ENCODE measurements around the gene CARD14. TPM values are rescaled to one million over a fixed set of nuclear protein-coding genes. Genes with fewer than 3 reads are reported as not detected.

CARD14 gene
- total RNA-seq, 1 experiment from 2014 or later = 0.09 TPM

DNA sequence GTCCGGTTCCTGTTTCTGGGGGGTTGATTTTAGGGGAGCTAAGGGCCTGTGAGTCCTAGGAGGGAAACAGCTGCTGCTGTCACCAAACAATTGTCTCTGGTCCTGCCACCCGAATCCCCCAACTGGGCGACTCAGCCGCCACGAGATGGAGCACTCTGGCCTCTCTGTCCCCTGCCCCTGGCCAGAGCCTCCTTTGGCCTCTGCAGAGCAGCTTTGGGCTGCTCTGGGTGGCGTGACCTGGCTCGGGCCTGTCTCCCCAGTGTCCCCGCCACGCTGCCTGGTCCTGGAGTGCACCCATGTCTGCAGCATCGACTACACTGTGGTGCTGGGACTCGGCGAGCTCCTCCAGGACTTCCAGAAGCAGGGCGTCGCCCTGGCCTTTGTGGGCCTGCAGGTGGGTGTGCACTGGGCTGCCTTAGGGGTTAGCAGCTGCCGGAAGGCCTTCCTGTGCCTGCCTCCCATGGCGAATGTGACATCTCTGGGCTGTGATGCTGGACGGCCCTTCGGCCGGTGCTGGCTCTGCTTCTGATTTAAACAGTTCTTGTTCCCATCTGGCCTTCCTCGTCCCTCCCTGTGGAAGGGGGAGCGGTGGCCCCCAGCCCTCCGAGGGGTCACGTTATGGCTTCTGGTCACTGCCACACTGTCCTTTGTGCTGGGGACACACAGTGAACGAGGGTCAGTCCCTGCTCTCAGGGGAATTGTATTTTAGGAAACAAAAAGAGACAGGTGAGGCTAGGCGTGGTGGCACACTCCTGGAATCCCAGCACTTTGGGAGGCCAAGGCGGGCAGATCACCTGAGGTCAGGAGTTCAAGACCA, 79.3 kb downstream of the CARD14 start:
- BruUV-seq (replicated peaks) = no TSS peak
- intact Hi-C loops (cut with micrococcal nuclease; ENCODE audit: unreplicated experiment) = no loop called here
- Histone ChIP-seq H3K9me3 (ENCODE audit: low read depth, low read length, poor library complexity, severe bottlenecking) (no peaks in the 10 kb centered on the region), H3K4me3 (ENCODE audit: low read depth, low read length, poor library complexity, severe bottlenecking) (no peak overlapping the region), H3K36me3 (ENCODE audit: insufficient read depth, low read length, poor library complexity, severe bottlenecking) (no peaks in the 10 kb centered on the region), H3K27me3 (replicated peaks; ENCODE audit: insufficient read depth, low read depth, low read length, poor library complexity) (no peaks in the 10 kb centered on the region), H3K27ac (ENCODE audit: low read depth, low read length, poor library complexity, severe bottlenecking) (no peak overlapping the region), H3K4me1 (ENCODE audit: insufficient read depth, low read length, poor library complexity, severe bottlenecking) (no peaks in the 10 kb centered on the region)
- DNase-seq (ENCODE audit: low spot score) = no peak
- TF ChIP-seq, protein P1, sequence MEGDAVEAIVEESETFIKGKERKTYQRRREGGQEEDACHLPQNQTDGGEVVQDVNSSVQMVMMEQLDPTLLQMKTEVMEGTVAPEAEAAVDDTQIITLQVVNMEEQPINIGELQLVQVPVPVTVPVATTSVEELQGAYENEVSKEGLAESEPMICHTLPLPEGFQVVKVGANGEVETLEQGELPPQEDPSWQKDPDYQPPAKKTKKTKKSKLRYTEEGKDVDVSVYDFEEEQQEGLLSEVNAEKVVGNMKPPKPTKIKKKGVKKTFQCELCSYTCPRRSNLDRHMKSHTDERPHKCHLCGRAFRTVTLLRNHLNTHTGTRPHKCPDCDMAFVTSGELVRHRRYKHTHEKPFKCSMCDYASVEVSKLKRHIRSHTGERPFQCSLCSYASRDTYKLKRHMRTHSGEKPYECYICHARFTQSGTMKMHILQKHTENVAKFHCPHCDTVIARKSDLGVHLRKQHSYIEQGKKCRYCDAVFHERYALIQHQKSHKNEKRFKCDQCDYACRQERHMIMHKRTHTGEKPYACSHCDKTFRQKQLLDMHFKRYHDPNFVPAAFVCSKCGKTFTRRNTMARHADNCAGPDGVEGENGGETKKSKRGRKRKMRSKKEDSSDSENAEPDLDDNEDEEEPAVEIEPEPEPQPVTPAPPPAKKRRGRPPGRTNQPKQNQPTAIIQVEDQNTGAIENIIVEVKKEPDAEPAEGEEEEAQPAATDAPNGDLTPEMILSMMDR (conservative IDR thresholded peaks at IDR 0.05; ENCODE audit: low read depth, low read length) = no peak
- no peak for TF ChIP-seq EZH2 (IDR thresholded peaks at IDR 0.05; ENCODE audit: borderline replicate concordance, low read depth, low read length, poor library complexity, severe bottlenecking)
- ChIA-PET CTCF (no interaction called here), POLR2A (ENCODE audit: low non-redundant PET) (no interaction called here)

DNA sequence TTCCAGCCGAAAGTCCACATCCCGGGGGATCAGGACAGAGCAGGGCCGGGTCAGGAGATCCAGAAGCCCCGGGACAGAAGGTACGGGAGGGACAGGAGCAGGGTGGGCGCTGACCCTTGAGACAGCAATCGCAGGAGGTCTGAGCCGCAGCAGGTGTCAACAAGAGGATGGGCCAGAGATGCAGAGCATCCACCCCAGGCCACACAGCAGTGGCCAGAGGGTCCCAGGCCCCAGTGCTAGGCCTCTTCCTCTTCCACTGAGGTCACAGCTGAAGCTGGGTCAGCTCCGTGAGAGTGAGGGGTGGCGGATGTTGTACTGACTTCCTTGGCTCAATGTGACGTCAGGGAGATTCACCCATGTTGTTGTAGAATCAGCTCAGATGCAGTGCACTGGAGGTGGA, 82.1 kb downstream of the CARD14 start:
- Histone ChIP-seq H3K27ac (ENCODE audit: low read depth, low read length, poor library complexity, severe bottlenecking) (no peak overlapping the region), H3K4me1 (ENCODE audit: insufficient read depth, low read length, poor library complexity, severe bottlenecking) (peaks cover 11% of the 10 kb centered on the region), H3K9me3 (ENCODE audit: low read depth, low read length, poor library complexity, severe bottlenecking) (no peaks in the 10 kb centered on the region), H3K4me3 (ENCODE audit: low read depth, low read length, poor library complexity, severe bottlenecking) (no peak overlapping the region), H3K36me3 (ENCODE audit: insufficient read depth, low read length, poor library complexity, severe bottlenecking) (no peaks in the 10 kb centered on the region), H3K27me3 (replicated peaks; ENCODE audit: insufficient read depth, low read depth, low read length, poor library complexity) (no peaks in the 10 kb centered on the region)
- no TSS peak for BruUV-seq (replicated peaks)
- POLR2A ChIA-PET (ENCODE audit: low non-redundant PET) = no interaction called here
- DNase-seq (ENCODE audit: low spot score) = no peak
- CTCF ChIA-PET = no interaction called here
- TF ChIP-seq EZH2 (IDR thresholded peaks at IDR 0.05; ENCODE audit: borderline replicate concordance, low read depth, low read length, poor library complexity, severe bottlenecking) = no peak
- TF ChIP-seq, protein P1 (conservative IDR thresholded peaks at IDR 0.05; ENCODE audit: low read depth, low read length) = no peak
- intact Hi-C loops (cut with micrococcal nuclease; ENCODE audit: unreplicated experiment) = no loop called here

DNA sequence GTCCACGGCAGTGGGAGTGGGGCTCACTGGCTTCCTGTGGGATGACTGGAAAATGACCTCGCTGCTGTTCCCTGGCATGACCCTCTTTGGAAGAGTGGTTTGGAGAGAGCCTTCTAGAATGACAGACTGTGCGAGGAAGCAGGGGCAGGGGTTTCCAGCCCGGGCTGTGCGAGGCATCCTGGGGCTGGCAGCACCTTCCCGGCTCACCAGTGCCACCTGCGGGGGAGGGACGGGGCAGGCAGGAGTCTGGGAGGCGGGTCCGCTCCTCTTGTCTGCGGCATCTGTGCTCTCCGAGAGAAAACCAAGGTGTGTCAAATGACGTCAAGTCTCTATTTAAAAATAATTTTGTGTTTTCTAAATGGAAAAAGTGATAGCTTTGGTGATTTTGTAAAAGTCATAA, 83.0 kb downstream of the CARD14 start:
- POLR2A ChIA-PET (ENCODE audit: low non-redundant PET) = no interaction called here
- no peaks in the 10 kb centered on the region for H3K27me3 ChIP-seq (replicated peaks; ENCODE audit: insufficient read depth, low read depth, low read length, poor library complexity)
- H3K9me3 ChIP-seq (ENCODE audit: low read depth, low read length, poor library complexity, severe bottlenecking) = no peaks in the 10 kb centered on the region
- CTCF ChIA-PET = no interaction called here
- peaks cover 11% of the 10 kb centered on the region for H3K4me1 ChIP-seq (ENCODE audit: insufficient read depth, low read length, poor library complexity, severe bottlenecking)
- TF ChIP-seq, protein P1 (conservative IDR thresholded peaks at IDR 0.05; ENCODE audit: low read depth, low read length) = peak; percentile 52
- no peak for TF ChIP-seq EZH2 (IDR thresholded peaks at IDR 0.05; ENCODE audit: borderline replicate concordance, low read depth, low read length, poor library complexity, severe bottlenecking)
- H3K4me3 ChIP-seq (ENCODE audit: low read depth, low read length, poor library complexity, severe bottlenecking) = no peak overlapping the region
- intact Hi-C loops (cut with micrococcal nuclease; ENCODE audit: unreplicated experiment) = no loop called here
- BruUV-seq (replicated peaks) = no TSS peak
- DNase-seq (ENCODE audit: low spot score) = peak; percentile 60
- no peak overlapping the region for H3K27ac ChIP-seq (ENCODE audit: low read depth, low read length, poor library complexity, severe bottlenecking)
- H3K36me3 ChIP-seq (ENCODE audit: insufficient read depth, low read length, poor library complexity, severe bottlenecking) = no peaks in the 10 kb centered on the region
